HL-60/S4 (cell line): ENCODE data around the gene LRRC17.
"Not testable (repeated sequence)": the region's sequence is repeated elsewhere in the genome, so short reads cannot be mapped to it uniquely, and the experiment has no call there.

Experiments
- in situ Hi-C: fragments of 300-500 bp; cut with MboI; formaldehyde crosslinking; loops from 2 replicates; pipeline ENCODE4 v1.14.3; 2022; ENCODE audit warnings: low sequenced_read_pairs

LRRC17 gene

GRCh38 chr7:102897211-102897631, 15.6 kb upstream of the LRRC17 start:
- in situ Hi-C loops = no loop called here

DNA sequence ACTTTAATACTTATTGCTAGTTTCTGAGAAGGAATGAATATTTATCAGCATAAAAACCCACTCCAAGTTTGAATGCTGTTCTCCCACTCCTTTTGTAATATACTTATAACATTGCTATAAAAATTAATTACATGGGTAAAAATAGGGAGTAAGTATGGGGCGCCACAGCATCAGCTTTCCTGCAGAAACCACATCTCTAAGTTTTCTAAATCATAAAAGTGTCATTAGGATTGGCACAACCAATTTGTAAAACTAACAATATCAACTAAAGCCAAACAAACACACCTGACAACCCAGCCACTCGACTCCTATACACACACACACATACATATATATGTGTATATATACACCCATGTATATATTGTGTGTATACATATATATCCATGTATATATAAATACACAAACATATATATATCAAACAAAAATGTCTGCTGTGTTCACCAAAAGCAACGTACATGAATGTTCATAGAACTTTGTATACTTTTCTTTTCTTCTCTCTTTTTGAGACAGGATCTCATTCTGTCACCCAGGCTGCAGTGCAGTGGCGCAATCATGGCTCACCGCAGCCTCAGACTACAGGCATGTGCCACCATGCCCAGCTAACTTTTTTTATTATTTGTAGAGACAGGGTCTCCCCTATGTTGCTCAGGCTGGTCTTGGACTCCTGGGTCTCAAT, 14.8 kb upstream of the LRRC17 start:
- in situ Hi-C loops = no loop called here

- in situ Hi-C loops = no loop called here
Observed at GRCh38 chr7:102898532-102898859, 14.3 kb upstream of the LRRC17 start.

- in situ Hi-C loops = not testable (repeated sequence)
Observed at GRCh38 chr7:102902052-102902451, 10.7 kb upstream of the LRRC17 start.

GRCh38 chr7:102903576-102903975, 9.2 kb upstream of the LRRC17 start:
- in situ Hi-C loops = not testable (repeated sequence)

- in situ Hi-C loops = no loop called here
Observed at GRCh38 chr7:102908676-102909075, 4.1 kb upstream of the LRRC17 start.

- in situ Hi-C loops = no loop called here
Observed at GRCh38 chr7:102913826-102914225, 1.0 kb downstream of the LRRC17 start.

DNA sequence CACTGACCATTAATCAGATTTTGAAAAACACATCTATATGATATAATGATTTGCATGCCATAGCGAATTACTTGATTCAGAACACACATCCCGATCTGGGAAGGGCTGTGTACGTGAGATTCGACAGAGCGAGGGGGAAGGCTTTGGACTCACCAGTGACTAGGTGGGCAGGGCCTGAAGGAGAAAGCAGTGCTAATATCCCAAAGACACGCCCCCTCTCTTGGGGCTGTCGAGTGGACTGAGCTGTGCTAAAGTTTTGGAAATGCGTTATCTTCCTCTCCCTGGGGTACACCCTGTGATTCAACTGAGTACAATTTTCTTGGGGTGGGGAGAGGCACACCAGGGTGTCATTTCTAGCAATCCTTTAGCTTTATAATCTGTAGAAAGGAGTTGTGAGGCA, 1.8 kb downstream of the LRRC17 start:
- in situ Hi-C loops = no loop called here

- in situ Hi-C loops = no loop called here
Observed at GRCh38 chr7:102916426-102916825, 3.6 kb downstream of the LRRC17 start.

DNA sequence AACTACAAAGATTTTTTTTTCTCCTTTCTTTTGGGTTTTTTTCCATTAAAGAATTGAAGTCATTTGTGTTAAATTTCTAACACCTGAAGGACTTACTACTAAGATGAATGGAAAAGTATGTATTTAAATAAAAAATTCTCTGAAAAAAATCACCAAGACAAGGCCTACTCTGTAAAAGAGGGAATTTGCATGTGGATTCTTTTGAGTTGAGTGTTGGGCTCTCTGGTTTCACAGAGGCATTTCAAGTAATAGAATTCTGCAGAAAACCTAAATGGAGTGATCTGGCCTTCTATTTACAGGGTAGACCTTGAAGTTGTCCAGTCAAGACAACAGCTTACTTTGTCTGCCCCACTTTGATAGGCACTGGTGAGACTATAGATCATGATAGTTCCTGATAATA, 4.1 kb downstream of the LRRC17 start:
- in situ Hi-C loops = no loop called here

GRCh38 chr7:102917436-102918353, 4.9 kb downstream of the LRRC17 start:
- in situ Hi-C loops = no loop called here

DNA sequence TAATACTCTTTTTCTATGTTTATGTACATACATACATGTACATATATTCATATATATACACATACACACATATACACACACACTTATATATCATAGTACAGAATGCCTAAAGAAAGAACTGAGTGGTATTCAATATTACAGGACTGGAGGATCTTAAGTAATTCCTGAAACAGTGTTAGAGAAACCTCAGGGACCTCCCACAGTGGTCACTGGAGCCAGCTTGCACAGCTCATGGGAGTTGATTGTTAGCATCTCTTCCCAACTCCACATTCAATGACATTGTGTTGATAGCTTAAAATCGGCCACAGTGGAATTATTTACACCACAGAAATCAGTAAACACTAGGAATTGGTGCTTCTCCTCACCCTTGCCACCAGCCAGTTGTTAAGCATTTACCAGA, 6.0 kb downstream of the LRRC17 start:
- in situ Hi-C loops = no loop called here

DNA sequence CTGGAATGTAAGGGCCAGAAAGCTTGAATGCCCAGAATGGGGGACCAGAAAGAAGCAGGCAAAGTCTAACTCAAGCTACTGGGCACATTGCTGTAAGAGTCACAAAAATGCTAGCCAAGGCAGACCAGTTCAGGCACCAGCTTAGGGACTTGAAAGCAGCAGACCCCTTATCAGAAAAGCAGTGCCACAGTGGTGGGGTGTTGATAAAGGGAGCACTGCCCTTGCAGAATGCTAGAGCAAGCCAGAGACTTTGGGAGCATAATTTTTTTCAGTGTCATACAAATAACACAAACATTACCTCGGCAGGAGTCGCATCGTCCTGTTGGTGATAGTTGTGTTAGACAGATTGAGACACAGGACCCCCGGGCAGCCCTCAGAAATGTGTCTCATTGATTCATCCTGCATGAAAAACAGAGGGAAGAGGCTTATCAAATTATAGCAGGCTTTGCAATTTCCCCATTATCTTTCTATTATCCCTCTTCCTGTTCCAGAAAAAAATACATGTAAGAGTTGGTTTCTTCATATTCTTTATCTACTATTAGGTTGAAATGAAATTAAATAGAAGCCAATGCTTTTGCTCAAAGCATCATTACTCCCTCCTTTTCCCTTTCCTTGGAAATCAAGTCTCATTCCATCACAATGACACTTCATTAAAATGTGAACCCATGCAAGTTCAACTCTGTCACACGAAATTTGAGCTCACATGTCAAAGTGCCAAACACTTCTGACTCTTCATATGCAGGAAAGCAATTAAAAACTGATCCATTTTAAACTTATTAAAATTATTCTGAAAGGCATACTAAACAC, 13.4 kb downstream of the LRRC17 start:
- in situ Hi-C loops = no loop called here

GRCh38 chr7:102926783-102927140, 14.0 kb downstream of the LRRC17 start:
- in situ Hi-C loops = no loop called here

DNA sequence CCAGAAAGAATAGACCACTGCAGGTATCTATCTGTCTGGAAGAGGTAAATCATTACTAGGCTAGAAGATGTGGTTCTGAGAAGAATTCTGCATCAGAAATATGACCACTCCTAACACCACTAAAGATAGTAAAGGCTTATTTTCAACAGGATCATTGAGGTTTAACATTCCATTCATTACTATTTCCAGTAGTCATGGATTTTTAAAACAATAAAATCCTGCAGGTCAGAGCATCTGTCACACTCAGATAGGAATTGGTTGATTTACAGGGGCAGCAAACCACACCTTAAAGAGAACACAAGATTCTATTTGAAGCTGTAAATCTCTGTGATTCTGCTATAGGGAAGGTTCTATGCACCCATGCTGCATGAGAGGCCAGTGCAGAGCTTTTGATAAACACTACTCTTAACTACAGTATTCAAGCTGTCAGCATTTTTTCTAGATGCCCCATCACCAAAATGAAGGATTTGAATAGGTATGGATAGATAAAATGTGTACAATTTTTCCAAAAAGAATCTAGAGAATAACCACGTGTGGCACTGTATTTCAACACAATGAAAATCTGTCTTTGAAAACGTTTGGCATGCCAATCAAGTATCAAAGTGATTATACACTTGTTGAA, 14.6 kb downstream of the LRRC17 start:
- in situ Hi-C loops = no loop called here

GRCh38 chr7:102931757-102932156, 19.0 kb downstream of the LRRC17 start:
- in situ Hi-C loops = no loop called here

DNA sequence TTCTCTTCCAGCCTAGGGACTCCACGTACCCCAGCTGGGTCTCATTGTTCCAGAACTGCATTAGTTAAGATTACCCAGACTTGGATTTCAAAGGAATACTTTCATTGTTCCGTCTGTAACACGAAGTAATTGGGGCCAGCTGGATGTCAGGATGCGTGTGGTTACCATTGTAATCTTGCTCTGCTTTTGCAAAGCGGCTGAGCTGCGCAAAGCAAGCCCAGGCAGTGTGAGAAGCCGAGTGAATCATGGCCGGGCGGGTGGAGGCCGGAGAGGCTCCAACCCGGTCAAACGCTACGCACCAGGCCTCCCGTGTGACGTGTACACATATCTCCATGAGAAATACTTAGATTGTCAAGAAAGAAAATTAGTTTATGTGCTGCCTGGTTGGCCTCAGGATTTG, 21.0 kb downstream of the LRRC17 start:
- in situ Hi-C loops = no loop called here

DNA sequence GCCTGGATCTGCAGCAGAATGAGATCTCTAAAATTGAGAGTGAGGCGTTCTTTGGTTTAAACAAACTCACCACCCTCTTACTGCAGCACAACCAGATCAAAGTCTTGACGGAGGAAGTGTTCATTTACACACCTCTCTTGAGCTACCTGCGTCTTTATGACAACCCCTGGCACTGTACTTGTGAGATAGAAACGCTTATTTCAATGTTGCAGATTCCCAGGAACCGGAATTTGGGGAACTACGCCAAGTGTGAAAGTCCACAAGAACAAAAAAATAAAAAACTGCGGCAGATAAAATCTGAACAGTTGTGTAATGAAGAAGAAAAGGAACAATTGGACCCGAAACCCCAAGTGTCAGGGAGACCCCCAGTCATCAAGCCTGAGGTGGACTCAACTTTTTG, 21.4 kb downstream of the LRRC17 start:
- in situ Hi-C loops = no loop called here

DNA sequence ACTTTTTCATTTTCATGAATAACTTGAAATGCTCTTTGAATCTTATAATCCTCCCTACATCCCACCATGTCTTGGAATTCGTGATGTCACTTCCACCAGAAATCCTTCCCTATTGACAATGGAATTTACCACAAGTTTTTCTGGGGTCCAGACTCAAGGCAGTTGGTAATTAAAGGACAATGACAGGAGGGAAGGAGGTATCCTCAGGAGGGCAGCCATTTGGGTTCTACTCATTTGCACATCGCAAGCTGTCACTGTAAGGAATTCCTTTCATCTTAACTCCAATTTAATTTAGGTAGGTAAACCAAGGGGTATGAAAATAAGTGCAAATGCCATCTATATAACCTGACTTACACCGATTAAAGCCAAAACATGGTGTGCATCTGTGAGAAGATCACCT, 21.9 kb downstream of the LRRC17 start:
- in situ Hi-C loops = no loop called here

- in situ Hi-C loops = no loop called here
Observed at GRCh38 chr7:102935450-102936115, 22.8 kb downstream of the LRRC17 start.

GRCh38 chr7:102938679-102939078, 25.9 kb downstream of the LRRC17 start:
- in situ Hi-C loops = no loop called here
